Measurements from ENCODE around the gene CHCHD4. TPM values are rescaled to one million over a fixed set of nuclear protein-coding genes. Genes with fewer than 3 reads are reported as not detected.

The CHCHD4 gene
- total and polyA plus RNA-seq, 2 of the 8 experiments (the other 6 are each of a cell fraction or from before 2014, with no cell fraction given): 15.0 to 22.3 TPM

DNA sequence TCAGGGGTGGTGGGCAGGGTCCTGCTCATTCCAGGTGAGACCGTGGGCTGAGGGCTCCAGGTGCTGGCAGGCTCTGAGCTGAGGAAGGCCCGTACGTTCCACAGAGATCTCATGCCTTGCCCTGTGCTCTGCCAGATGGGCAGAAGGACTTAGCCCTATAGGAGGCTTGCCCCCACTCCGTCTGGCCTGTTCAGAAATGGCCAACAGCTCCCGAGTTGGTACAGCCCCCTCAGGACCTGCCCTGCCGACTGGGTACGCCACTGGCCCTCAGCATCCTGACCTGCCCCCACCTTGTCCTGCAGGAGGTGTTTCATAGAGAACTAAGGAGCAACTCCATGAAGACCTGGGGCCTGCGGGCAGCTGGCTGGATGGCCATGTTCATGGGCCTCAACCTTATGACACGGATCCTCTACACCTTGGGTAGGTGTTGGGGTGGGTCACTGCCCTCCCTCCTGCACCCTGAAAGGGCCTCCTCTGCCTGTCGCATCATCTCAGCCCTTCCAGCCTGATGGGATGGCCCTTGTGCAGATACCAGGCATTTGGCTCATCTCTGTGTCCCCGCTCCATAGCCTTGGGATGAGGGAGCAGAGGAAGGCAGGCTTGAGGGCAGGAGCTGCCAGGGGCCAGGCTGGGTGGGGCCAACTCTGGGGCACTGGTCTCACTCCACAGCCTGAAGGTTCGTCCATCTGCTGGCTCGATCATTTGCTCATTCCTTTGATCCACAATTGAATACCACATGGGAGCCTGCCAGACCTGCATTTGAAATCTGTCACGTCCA, 14.4 kb upstream of the CHCHD4 start (continued):
- TF ChIP-seq KDM5A (IDR thresholded peaks at IDR 0.05; ENCODE audit: low read length): no peak
- no peak for TF ChIP-seq JUND (IDR thresholded peaks at IDR 0.05; ENCODE audit: low read length)
- TF ChIP-seq SUZ12 (IDR thresholded peaks at IDR 0.05; ENCODE audit: low read length): no peak
- TF ChIP-seq KDM1A (IDR thresholded peaks at IDR 0.05; ENCODE audit: borderline replicate concordance, low read length): no peak

Measured in H1 (cell line).